NCI-H1048 (cell line): ENCODE results near the gene PAQR6.

Experiments
- DNase-seq: peaks from one replicate; lab custom pipeline; 2025; lab: John Stamatoyannopoulos, UW

The PAQR6 gene

DNA sequence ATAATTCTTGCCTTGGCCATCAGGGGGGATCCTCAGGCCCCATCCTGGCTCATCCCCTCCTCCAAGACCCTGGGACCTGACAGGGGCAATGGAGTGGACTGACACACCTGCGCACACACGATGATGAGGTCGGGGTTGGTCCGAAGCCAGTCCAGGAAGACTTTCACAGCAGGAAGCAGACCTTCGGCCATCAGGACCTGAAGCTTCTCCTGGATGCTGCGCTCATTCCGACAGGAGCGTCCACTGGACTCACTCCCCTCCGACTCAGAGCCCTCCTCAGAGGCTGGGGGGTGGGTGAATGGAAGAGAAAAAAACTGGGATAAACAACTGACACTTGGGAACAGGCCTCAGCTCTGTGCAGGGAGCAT is 15.4 kb upstream of the PAQR6 start:
- no peak for DNase-seq

DNA sequence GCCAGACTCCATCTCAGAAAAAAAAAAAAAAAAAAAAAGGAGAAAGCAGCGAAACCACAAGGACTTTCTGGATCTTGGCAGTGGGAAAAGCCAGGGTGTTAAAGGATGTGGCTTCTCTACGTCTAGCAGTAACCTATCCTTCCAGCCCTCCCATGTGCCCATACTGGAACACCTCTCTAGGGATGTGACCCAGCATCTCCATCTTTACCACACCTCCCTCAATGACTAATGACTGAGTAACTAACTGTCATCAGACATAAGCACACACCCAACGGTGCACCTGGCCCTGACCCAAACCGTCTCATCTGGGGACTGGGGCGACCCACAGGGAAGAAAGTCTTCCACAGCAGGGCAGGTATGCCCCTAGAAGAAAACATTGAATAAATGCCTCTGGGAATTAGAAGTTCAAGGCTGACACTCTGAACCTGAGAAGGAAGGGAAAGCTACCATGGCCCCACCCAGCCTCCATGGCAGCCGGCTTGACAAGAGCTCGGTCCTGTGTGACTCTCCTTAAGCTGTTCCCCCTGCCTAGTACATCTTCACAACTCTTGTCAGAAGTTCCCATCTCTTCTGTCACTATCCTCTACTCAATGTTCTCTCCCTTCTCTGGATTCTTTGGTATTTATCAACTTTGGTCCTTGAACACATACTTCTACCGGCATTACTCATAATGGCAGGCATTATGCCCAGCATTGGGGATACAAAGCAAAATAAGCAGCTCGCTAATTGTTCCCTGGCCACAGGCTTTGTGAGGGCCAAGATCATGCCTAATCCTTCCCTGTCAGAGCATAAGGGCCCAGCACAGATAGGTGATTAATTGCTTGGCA is 14.8 kb upstream of the PAQR6 start:
- no peak for DNase-seq

- no peak for DNase-seq
These were observed 13.0 kb upstream of the PAQR6 start for GRCh38 chr1:156260896-156261295.

- DNase-seq, result no peak
These were observed 11.9 kb upstream of the PAQR6 start for GRCh38 chr1:156259805-156260204.

DNA sequence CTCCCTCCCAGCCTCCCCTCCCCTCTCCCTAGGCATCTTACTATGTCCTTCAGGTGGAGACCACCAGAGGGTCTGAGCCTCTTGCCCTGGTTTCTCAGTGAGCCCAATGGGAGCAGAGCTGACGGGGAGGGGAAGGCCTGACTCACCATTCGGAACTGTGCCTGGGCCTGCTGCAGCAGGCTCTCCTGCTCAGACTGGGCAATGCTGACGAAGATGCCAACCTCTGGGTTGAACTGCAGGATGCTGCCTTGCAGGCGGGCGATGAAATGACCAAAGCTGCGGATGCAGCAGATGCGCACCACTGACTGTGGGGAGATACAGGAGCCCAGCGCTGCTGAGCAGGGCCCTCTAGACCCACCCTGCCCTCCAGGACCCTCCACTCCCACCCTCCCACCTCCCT is 11.0 kb upstream of the PAQR6 start:
- DNase-seq, result no peak

DNA sequence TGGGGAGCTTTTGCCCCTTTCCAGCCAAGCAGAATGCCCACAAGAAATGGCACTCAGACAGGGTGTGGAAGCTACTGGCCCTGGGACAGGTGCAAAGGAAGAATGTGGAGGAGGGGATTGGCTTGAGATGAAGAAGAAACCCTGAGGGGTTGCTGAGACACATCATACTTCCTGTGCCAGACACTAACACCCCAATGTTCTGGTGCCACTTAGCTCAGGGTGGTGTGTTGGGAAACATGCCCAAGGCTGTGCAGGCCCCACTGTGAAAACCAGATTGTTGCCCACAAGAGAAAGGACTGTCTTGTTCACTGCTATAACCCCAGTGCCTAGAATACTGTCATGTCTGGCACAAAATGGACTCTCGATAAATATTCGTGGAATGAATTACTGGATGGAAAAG is 9.9 kb upstream of the PAQR6 start:
- no peak for DNase-seq

GRCh38 chr1:156253634-156254033 is 5.8 kb upstream of the PAQR6 start:
- DNase-seq, result no peak

DNA sequence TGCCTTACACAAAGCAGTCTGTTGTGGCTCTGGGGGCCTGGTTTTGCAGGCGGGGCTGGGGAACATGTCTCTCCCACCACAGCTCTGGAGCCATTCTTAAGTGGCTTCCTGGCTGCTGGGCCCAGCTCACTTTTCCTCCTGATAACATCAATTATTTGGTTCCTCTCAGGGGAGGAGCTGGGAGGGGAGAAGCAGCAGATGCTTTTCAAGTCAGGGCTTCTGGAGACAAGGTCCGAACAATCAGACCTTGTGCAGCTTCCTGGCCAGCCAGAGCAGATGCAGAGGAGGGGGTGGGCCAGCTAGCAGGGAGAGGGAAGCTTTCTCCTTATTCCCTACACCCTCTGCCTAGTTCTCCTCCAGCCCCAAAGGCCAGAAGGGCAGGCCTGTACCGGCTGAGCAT is 3.7 kb upstream of the PAQR6 start:
- DNase-seq, result no peak

DNA sequence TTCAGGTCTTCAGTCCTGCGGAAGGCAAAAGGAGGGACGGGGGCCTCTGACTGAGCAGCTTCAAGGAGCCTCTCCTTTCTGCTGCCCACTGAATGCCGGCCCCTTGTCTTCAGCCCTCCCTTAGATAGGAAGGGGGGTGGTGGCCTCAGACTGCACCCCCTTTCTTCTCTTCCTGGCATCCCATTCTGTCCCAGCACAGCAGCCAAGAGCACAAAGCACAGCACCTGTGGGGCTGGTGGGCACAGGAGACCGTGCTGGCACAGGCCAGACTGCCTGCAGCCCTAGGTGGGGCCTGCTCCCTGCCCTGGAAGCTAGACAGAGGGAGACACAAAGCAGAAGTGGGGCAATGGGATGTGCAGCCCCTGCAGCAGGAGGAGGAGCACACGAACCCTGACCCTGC is 1.7 kb upstream of the PAQR6 start:
- no peak for DNase-seq

DNA sequence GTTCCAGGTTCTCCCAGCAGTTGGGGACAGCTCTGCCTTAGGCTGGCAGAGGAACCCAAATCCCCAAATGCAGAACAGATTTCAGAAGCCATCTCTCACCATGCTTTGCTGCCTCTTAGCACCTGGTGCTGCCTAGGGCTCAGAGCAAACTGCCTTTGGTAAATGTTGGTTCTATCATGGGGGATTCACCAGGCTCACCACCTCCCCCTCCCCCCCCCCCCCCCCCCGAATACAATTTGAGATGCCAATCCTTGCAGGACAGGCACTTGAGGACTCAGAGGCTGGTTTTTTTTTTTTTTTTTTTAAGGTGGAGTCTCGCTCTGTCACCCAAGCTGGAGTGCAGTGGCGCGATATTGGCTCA is 447 bp upstream of the PAQR6 start:
- DNase-seq, result no peak

GRCh38 chr1:156246781-156247459 is 936 bp downstream of the PAQR6 start:
- DNase-seq, result no peak

- DNase-seq, result no peak
These were observed 1.5 kb downstream of the PAQR6 start for GRCh38 chr1:156246241-156246780.

- no peak for DNase-seq
These were observed 2.2 kb downstream of the PAQR6 start for GRCh38 chr1:156245451-156246232.

DNA sequence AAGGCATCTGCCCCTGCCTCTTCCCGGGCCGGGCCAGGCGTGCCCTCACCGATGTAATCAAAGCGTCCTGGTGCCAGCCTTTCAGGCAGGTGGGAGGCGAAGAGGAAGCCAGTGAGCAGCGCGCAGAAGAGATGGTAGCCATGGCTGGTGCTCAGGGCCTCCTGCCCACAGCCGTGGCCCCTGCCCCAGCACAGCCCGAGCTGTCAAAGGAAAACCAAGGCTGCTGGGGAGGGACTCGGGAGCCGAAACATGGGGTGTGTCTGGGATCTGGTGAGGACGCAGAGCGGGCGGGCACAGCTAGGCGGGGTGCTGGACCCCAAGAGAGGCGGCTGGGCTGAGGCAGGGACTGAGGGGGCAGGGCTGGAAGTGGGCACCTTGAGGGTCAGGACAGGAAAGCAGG is 3.1 kb downstream of the PAQR6 start:
- DNase-seq, result no peak

DNA sequence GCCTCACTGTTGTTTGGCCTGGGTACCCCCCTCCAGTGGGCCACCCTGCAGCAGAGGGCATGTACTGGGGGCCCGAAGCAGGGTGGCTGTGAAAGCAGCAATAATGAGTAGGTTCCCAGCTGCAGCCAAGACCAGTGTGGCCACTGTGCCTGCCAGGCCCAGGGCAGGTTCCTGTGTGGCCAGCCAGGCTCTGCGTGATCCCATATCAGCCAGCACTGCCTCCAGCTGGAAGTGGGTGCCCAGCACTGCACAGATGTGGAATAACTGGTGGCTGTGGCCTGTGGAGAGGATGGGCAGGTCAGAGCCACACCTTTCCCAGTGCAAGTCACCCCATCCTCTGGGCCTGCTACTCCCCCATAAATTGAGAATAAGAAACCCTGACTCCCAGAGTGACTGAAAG is 3.7 kb downstream of the PAQR6 start:
- DNase-seq, result no peak

DNA sequence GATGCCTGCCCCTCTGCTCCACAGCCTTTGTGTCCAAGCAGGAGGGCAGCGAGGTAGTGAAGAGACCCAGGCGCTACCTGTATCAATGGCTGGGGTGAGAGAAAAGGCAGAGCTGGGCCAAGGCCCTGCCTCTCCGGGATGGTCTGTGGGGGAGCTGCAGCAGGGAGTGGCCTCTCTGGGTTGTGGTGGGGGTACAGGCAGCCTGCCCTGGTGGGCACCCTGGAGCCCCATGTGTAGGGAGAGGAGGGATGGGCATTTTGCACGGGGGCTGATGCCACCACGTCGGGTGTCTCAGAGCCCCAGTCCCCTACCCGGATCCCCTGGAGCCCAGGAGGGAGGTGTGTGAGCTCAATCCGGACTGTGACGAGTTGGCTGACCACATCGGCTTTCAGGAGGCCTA is 5.1 kb downstream of the PAQR6 start:
- DNase-seq, result no peak

DNA sequence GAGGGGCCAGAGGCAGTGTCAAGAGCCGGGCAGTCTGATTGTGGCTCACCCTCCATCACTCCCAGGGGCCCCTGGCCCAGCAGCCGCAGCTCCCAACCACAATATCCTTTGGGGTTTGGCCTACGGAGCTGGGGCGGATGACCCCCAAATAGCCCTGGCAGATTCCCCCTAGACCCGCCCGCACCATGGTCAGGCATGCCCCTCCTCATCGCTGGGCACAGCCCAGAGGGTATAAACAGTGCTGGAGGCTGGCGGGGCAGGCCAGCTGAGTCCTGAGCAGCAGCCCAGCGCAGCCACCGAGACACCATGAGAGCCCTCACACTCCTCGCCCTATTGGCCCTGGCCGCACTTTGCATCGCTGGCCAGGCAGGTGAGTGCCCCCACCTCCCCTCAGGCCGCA is 5.9 kb downstream of the PAQR6 start, which contains the start of gene BGLAP:
Gene BGLAP (plus strand): TSS at position 259 of the 400 bp plus-strand sequence. CDS start 48 bp downstream, at position 307.
- no peak for DNase-seq

DNA sequence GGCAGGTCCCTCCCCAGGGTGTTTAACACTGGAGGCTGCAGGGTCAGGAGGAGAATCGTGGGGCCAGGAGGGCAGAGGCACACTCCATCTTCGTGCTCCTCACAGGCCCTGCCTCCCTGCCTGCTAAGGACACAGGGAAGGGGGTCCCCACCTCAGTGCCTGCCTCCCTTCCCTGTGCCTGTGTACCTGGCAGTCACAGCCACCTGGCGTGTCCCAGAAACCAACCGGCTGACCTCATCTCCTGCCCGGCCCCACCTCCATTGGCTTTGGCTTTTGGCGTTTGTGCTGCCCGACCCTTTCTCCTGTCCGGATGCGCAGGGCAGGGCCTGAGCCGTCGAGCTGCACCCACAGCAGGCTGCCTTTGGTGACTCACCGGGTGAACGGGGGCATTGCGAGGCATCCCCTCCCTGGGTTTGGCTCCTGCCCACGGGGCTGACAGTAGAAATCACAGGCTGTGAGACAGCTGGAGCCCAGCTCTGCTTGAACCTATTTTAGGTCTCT is 6.5 kb downstream of the PAQR6 start:
- DNase-seq, result no peak

DNA sequence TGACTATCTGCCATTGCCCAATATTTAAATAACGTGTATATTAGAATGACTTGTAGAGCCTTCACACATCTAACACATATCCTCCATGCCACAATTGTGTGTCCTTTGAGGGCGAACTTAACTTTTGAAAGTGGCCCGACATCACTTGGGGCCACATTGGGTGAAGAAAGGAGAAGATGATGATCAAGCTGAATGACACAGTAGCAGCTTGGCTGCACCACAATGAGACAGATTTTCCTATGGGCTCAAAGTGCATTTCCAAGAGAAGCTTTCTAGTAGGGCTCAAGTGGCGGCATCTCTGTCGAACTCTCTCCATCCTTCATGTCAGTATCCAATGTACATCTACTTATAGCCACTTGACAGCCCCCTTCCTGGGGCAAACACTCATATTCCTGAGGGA is 9.6 kb downstream of the PAQR6 start:
- DNase-seq, result no peak

DNA sequence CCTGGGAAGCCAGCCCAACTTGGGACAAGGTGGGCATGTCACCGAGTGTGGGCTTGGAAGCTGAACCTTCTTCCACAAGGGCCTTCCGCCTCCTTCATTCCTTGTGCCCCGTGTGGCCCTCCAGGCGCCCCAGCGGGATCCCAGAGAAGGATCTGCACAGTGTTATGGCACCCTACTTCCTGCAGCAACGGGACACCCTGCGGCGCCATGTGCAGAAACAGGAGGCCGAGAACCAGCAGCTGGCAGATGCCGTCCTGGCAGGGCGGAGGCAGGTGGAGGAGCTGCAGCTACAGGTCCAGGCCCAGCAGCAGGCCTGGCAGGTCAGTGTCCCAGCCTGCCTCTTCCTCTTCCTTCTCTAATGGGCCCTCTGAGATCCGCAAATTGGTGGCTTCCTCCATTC is 11.7 kb downstream of the PAQR6 start:
- no peak for DNase-seq

GRCh38 chr1:156233426-156234127 is 14.3 kb downstream of the PAQR6 start:
- no peak for DNase-seq
